ENCODE data around the gene CUZD1. TPM values are rescaled to one million over a fixed set of nuclear protein-coding genes. Genes with fewer than 3 reads are reported as not detected.

The CUZD1 gene
- total and polyA plus RNA-seq, 2 experiments from 2014 or later, result 3.1 to 4.1 TPM

GRCh38 chr10:122854648-122855047 lies 9.0 kb upstream of the CUZD1 start (continued):
- TF ChIP-seq, protein P1, sequence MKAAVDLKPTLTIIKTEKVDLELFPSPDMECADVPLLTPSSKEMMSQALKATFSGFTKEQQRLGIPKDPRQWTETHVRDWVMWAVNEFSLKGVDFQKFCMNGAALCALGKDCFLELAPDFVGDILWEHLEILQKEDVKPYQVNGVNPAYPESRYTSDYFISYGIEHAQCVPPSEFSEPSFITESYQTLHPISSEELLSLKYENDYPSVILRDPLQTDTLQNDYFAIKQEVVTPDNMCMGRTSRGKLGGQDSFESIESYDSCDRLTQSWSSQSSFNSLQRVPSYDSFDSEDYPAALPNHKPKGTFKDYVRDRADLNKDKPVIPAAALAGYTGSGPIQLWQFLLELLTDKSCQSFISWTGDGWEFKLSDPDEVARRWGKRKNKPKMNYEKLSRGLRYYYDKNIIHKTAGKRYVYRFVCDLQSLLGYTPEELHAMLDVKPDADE (IDR thresholded peaks at IDR 0.05), result no peak
- TF ChIP-seq POLR2AphosphoS5 (IDR thresholded peaks at IDR 0.05; ENCODE audit: low read depth) (no peak), JUNB (IDR thresholded peaks at IDR 0.05; ENCODE audit: unreplicated experiment) (no peak), REST (IDR thresholded peaks at IDR 0.05; ENCODE audit: unreplicated experiment) (no peak), EZH2phosphoT487 (IDR thresholded peaks at IDR 0.05; ENCODE audit: unreplicated experiment) (no peak), CTCF (conservative IDR thresholded peaks at IDR 0.05; ENCODE audit: low read depth in 2 of 2) (no peak), CREB1 (CRISPR knock-in tag; IDR thresholded peaks at IDR 0.05; ENCODE audit: low read depth) (no peak), ZNF114 (CRISPR knock-in tag; IDR thresholded peaks at IDR 0.05) (no peak)

- DNase-seq (ENCODE audit: low spot score) (no peak), ATAC-seq (no peak)
- H4K20me1 ChIP-seq (replicated peaks; ENCODE audit: insufficient read depth), result peaks cover 15% of the 10 kb centered on the region
- Mint-ChIP-seq H3K27me3 (ENCODE audit: insufficient read depth, low read depth, poor library complexity) (peaks cover 3% of the 10 kb centered on the region), H3K4me1 (peaks cover 42% of the 10 kb centered on the region), H3K4me3 (no peak overlapping the region), H3K9me3 (no peaks in the 10 kb centered on the region), H3K36me3 (ENCODE audit: low read depth) (peaks cover 10% of the 10 kb centered on the region; the same call in 2 of the 3 replicates), H3K27ac (no peak overlapping the region)
- H3K9me2 ChIP-seq (ENCODE audit: insufficient read depth), result no peaks in the 10 kb centered on the region
- H2AFZ ChIP-seq, result no peak overlapping the region
- no peak overlapping the region for H3K4me3 ChIP-seq
- H3F3A ChIP-seq (replicated peaks; ENCODE audit: low read depth), result no peaks in the 10 kb centered on the region
- no peaks in the 10 kb centered on the region; the same call in 1 of the 2 replicates for H3K4me1 ChIP-seq (ENCODE audit: insufficient read depth)
- no peaks in the 10 kb centered on the region; the same call in 1 of the 2 replicates for H3K36me3 ChIP-seq (ENCODE audit: insufficient read depth)
- H3K79me2 ChIP-seq (replicated peaks; ENCODE audit: insufficient read depth), result peaks cover 20% of the 10 kb centered on the region
- no peak overlapping the region for H3K4me2 ChIP-seq
- no peaks in the 10 kb centered on the region for H3K27me3 ChIP-seq (ENCODE audit: insufficient read depth)
- no peak overlapping the region for H3K27ac ChIP-seq (ENCODE audit: low read depth)
- TF ChIP-seq CREB1 (CRISPR knock-in tag; IDR thresholded peaks at IDR 0.05; ENCODE audit: low read depth), result no peak
- TF ChIP-seq, protein P2, sequence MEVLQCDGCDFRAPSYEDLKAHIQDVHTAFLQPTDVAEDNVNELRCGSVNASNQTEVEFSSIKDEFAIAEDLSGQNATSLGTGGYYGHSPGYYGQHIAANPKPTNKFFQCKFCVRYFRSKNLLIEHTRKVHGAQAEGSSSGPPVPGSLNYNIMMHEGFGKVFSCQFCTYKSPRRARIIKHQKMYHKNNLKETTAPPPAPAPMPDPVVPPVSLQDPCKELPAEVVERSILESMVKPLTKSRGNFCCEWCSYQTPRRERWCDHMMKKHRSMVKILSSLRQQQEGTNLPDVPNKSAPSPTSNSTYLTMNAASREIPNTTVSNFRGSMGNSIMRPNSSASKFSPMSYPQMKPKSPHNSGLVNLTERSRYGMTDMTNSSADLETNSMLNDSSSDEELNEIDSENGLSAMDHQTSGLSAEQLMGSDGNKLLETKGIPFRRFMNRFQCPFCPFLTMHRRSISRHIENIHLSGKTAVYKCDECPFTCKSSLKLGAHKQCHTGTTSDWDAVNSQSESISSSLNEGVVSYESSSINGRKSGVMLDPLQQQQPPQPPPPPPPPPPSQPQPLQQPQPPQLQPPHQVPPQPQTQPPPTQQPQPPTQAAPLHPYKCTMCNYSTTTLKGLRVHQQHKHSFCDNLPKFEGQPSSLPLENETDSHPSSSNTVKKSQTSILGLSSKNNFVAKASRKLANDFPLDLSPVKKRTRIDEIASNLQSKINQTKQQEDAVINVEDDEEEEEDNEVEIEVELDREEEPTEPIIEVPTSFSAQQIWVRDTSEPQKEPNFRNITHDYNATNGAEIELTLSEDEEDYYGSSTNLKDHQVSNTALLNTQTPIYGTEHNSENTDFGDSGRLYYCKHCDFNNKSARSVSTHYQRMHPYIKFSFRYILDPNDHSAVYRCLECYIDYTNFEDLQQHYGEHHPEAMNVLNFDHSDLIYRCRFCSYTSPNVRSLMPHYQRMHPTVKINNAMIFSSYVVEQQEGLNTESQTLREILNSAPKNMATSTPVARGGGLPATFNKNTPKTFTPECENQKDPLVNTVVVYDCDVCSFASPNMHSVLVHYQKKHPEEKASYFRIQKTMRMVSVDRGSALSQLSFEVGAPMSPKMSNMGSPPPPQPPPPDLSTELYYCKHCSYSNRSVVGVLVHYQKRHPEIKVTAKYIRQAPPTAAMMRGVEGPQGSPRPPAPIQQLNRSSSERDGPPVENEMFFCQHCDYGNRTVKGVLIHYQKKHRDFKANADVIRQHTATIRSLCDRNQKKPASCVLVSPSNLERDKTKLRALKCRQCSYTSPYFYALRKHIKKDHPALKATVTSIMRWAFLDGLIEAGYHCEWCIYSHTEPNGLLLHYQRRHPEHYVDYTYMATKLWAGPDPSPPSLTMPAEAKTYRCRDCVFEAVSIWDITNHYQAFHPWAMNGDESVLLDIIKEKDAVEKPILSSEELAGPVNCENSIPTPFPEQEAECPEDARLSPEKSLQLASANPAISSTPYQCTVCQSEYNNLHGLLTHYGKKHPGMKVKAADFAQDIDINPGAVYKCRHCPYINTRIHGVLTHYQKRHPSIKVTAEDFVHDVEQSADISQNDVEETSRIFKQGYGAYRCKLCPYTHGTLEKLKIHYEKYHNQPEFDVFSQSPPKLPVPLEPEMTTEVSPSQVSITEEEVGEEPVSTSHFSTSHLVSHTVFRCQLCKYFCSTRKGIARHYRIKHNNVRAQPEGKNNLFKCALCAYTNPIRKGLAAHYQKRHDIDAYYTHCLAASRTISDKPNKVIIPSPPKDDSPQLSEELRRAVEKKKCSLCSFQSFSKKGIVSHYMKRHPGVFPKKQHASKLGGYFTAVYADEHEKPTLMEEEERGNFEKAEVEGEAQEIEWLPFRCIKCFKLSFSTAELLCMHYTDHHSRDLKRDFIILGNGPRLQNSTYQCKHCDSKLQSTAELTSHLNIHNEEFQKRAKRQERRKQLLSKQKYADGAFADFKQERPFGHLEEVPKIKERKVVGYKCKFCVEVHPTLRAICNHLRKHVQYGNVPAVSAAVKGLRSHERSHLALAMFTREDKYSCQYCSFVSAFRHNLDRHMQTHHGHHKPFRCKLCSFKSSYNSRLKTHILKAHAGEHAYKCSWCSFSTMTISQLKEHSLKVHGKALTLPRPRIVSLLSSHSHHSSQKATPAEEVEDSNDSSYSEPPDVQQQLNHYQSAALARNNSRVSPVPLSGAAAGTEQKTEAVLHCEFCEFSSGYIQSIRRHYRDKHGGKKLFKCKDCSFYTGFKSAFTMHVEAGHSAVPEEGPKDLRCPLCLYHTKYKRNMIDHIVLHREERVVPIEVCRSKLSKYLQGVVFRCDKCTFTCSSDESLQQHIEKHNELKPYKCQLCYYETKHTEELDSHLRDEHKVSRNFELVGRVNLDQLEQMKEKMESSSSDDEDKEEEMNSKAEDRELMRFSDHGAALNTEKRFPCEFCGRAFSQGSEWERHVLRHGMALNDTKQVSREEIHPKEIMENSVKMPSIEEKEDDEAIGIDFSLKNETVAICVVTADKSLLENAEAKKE (CRISPR knock-in tag; IDR thresholded peaks at IDR 0.05), result no peak
- no peak for TF ChIP-seq JUNB (IDR thresholded peaks at IDR 0.05; ENCODE audit: unreplicated experiment)
- TF ChIP-seq ZNF114 (CRISPR knock-in tag; IDR thresholded peaks at IDR 0.05), result no peak
- no peak for TF ChIP-seq ZNF331 (CRISPR knock-in tag; IDR thresholded peaks at IDR 0.05; ENCODE audit: low read depth)
- TF ChIP-seq, protein P1 (IDR thresholded peaks at IDR 0.05), result no peak
Measured at GRCh38 chr10:122853665-122854313, 8.1 kb upstream of the CUZD1 start.
